HEK293 (cell line): Measurements from ENCODE around the gene MMP24OS.
A peak's percentile ranks its signal among the peaks of the same experiment; 100 is the strongest.

Experiments used
- CTCF ChIA-PET: fragments of 350-600 bp; formaldehyde crosslinking; extraction: SDS; loops from one replicate; lab custom pipeline; 2021; ENCODE audit warnings: antibody characterized with exemption; lab: Yijun Ruan, JAX
- POLR2A ChIA-PET: fragments of 300-600 bp; formaldehyde crosslinking; extraction: SDS; loops from one replicate; lab custom pipeline; 2020; ENCODE audit warnings: antibody characterized with exemption, inconsistent platforms; lab: Yijun Ruan, JAX
- H3K27ac ChIP-seq: fragments of 200-500 bp; sonication (Bioruptor generic); 2 replicates; pipeline ENCODE4 v1.5.1; 2014; ENCODE audit warnings: low read depth, low read length, control low read depth, inconsistent platforms; ENCODE audit errors: extremely low read depth
- H3K36me3 ChIP-seq, 2 experiments: fragments of 200-500 bp in 1 of 2; sonication (Bioruptor generic) in 1 of 2; 1 replicate in 1 of 2; 2 replicates in 1 of 2; pipeline ENCODE4 v1.5.1; 2014 to 2017; ENCODE audit warnings: inconsistent platforms in 2 of 2, low read length in 2 of 2; ENCODE audit not compliant: control insufficient read depth in 2 of 2, insufficient read depth in 1 of 2
- H3K4me1 ChIP-seq: fragments of 200-500 bp; sonication (Bioruptor generic); 2 replicates; pipeline ENCODE4 v1.5.1; 2014; ENCODE audit warnings: mild to moderate bottlenecking, low read length, inconsistent platforms; ENCODE audit not compliant: control insufficient read depth, insufficient read depth
- H3K4me3 ChIP-seq: 2 replicates; pipeline ENCODE4 v1.5.1; 2011; ENCODE audit warnings: low read depth, mild to moderate bottlenecking, control low read depth, low read length, moderate library complexity
- H3K9me3 ChIP-seq: fragments of 200-500 bp; sonication (Bioruptor generic); 2 replicates; pipeline ENCODE4 v1.5.1; 2014; ENCODE audit warnings: low read depth, low read length, inconsistent platforms; ENCODE audit not compliant: control insufficient read depth, insufficient read depth
- KLF17 ChIP-seq: fragments of 450-650 bp; formaldehyde crosslinking; IDR thresholded peaks from 2 replicates; pipeline ENCODE4 v1.5.1; 2016; ENCODE audit warnings: missing biosample characterization, missing genetic modification characterization
- OSR2 ChIP-seq: fragments of 450-650 bp; formaldehyde crosslinking; IDR thresholded peaks from 2 replicates; pipeline ENCODE4 v1.5.1; 2016; ENCODE audit warnings: missing biosample characterization, missing genetic modification characterization
- PATZ1 ChIP-seq: fragments of 450-650 bp; formaldehyde crosslinking; IDR thresholded peaks from 2 replicates; pipeline ENCODE4 v1.5.1; 2016; ENCODE audit warnings: missing biosample characterization, missing genetic modification characterization
- TSHZ1 ChIP-seq: fragments of 450-650 bp; formaldehyde crosslinking; IDR thresholded peaks from 2 replicates; pipeline ENCODE4 v1.5.1; 2016; ENCODE audit warnings: missing biosample characterization, missing genetic modification characterization, borderline replicate concordance
- ZFP69B ChIP-seq: fragments of 450-650 bp; formaldehyde crosslinking; IDR thresholded peaks from 2 replicates; pipeline ENCODE4 v1.5.1; 2016; ENCODE audit warnings: missing biosample characterization, missing genetic modification characterization
- ZNF280C ChIP-seq: fragments of 450-650 bp; formaldehyde crosslinking; IDR thresholded peaks from 2 replicates; pipeline ENCODE4 v1.5.1; 2016; ENCODE audit warnings: missing biosample characterization, missing genetic modification characterization
- ZNF37A ChIP-seq: fragments of 450-650 bp; IDR thresholded peaks from 2 replicates; pipeline ENCODE4 v1.5.1; 2018; ENCODE audit warnings: missing biosample characterization, missing genetic modification characterization
- ZNF639 ChIP-seq: fragments of 450-650 bp; formaldehyde crosslinking; IDR thresholded peaks from 2 replicates; pipeline ENCODE4 v1.5.1; 2016; ENCODE audit warnings: missing biosample characterization, missing genetic modification characterization
- ZNF692 ChIP-seq: fragments of 450-650 bp; formaldehyde crosslinking; IDR thresholded peaks from 2 replicates; pipeline ENCODE4 v1.5.1; 2016; ENCODE audit warnings: missing biosample characterization, missing genetic modification characterization

Gene MMP24OS

GRCh38 chr20:35320396-35321126 lies 42.6 kb upstream of the MMP24OS start (continued):
- 0 out of 2 replicates have a peak, but pooled peaks have one; percentile 27 for TF ChIP-seq ZNF639 (tag by site-specific recombination)
- no peak for TF ChIP-seq KLF17
- no peak for TF ChIP-seq ZNF280C (tag by site-specific recombination)
- TF ChIP-seq OSR2 (tag by site-specific recombination): peak; percentile 94

GRCh38 chr20:35319871-35320197 lies 41.9 kb upstream of the MMP24OS start:
- H3K4me3 ChIP-seq: no peak overlapping the region
- H3K36me3 ChIP-seq: no peaks in the 10 kb centered on the region
- peak overlapping the region; percentile 54 for H3K27ac ChIP-seq
- peak; percentile 83; the same call in 1 of the 2 replicates for TF ChIP-seq ZNF692 (tag by site-specific recombination)
- TF ChIP-seq PATZ1 (tag by site-specific recombination): peak; percentile 18
- TF ChIP-seq TSHZ1: peak; percentile 63
- TF ChIP-seq ZFP69B (tag by site-specific recombination): peak; percentile 46; the same call in 1 of the 2 replicates
- no peak for TF ChIP-seq ZNF37A (tag by site-specific recombination)
- TF ChIP-seq, all 188 proteins: peak for 4
- Histone ChIP-seq H3K9me3 (no peaks in the 10 kb centered on the region), H3K4me1 (peaks cover 34% of the 10 kb centered on the region)
- ChIA-PET POLR2A (interaction anchor here (0.9 to 2.9 kb wide), 3 partner anchors 14 to 135 kb away, joined by 4 to 14 read pairs (median 5); partner anchors contain the start of gene EIF6), CTCF (interaction anchor here (2.6 to 3.6 kb wide), 3 partner anchors 10 to 16 kb away, joined by 22 to 66 read pairs (median 49); no protein-coding TSS in a partner anchor)
